ENCODE data around the gene CD247. TPM values are rescaled to one million over a fixed set of nuclear protein-coding genes. Genes with fewer than 3 reads are reported as not detected.

The CD247 gene
- total RNA-seq, 1 donor: not detected

GRCh38 chr1:167532964-167533824 lies 14.9 kb upstream of the CD247 start:
- H3K4me1 ChIP-seq (ENCODE audit: insufficient read depth, low read length): no peaks in the 10 kb centered on the region
- H3K9me3 ChIP-seq (ENCODE audit: low read depth, low read length): no peaks in the 10 kb centered on the region
- H3K36me3 ChIP-seq (ENCODE audit: insufficient read depth, low read length): no peaks in the 10 kb centered on the region
- H4K20me1 ChIP-seq (ENCODE audit: insufficient read depth, low read length): no peaks in the 10 kb centered on the region
- DNase-seq (ENCODE audit: insufficient read length, low spot score, missing footprints): no peak
- TF ChIP-seq CTCF (IDR thresholded peaks at IDR 0.05; ENCODE audit: extremely low read depth, low read depth, low read length): no peak
- no peak overlapping the region for H2AFZ ChIP-seq (ENCODE audit: low read length)
- H3K4me3 ChIP-seq (ENCODE audit: insufficient read depth, low read length): no peak overlapping the region
- H3K27me3 ChIP-seq (ENCODE audit: insufficient read depth, low read length): no peaks in the 10 kb centered on the region
- no peaks in the 10 kb centered on the region for H3K79me2 ChIP-seq (ENCODE audit: insufficient read depth, low read length)
- no peak overlapping the region for H3K27ac ChIP-seq (ENCODE audit: low read depth, low read length)
- H3K4me2 ChIP-seq (ENCODE audit: insufficient read depth, low read length): no peak overlapping the region

- Histone ChIP-seq H3K79me2 (ENCODE audit: insufficient read depth, low read length) (no peaks in the 10 kb centered on the region), H3K4me2 (ENCODE audit: insufficient read depth, low read length) (no peak overlapping the region), H3K9me3 (ENCODE audit: low read depth, low read length) (no peaks in the 10 kb centered on the region), H3K27me3 (ENCODE audit: insufficient read depth, low read length) (peaks cover 3% of the 10 kb centered on the region), H3K4me1 (ENCODE audit: insufficient read depth, low read length) (no peaks in the 10 kb centered on the region), H4K20me1 (ENCODE audit: insufficient read depth, low read length) (no peaks in the 10 kb centered on the region), H3K27ac (ENCODE audit: low read depth, low read length) (no peak overlapping the region), H3K36me3 (ENCODE audit: insufficient read depth, low read length) (no peaks in the 10 kb centered on the region), H2AFZ (ENCODE audit: low read length) (no peak overlapping the region), H3K4me3 (ENCODE audit: insufficient read depth, low read length) (no peak overlapping the region)
- no peak for TF ChIP-seq CTCF (IDR thresholded peaks at IDR 0.05; ENCODE audit: extremely low read depth, low read depth, low read length)
- DNase-seq (ENCODE audit: insufficient read length, low spot score, missing footprints): no peak
Observed at GRCh38 chr1:167532375-167532774, 14.0 kb upstream of the CD247 start.

GRCh38 chr1:167529829-167530474 lies 11.6 kb upstream of the CD247 start:
- Histone ChIP-seq H2AFZ (ENCODE audit: low read length) (no peak overlapping the region), H3K4me1 (ENCODE audit: insufficient read depth, low read length) (no peaks in the 10 kb centered on the region), H3K4me3 (ENCODE audit: insufficient read depth, low read length) (no peak overlapping the region), H4K20me1 (ENCODE audit: insufficient read depth, low read length) (no peaks in the 10 kb centered on the region), H3K4me2 (ENCODE audit: insufficient read depth, low read length) (no peak overlapping the region), H3K36me3 (ENCODE audit: insufficient read depth, low read length) (no peaks in the 10 kb centered on the region), H3K27ac (ENCODE audit: low read depth, low read length) (no peak overlapping the region), H3K79me2 (ENCODE audit: insufficient read depth, low read length) (no peaks in the 10 kb centered on the region), H3K27me3 (ENCODE audit: insufficient read depth, low read length) (peaks cover 6% of the 10 kb centered on the region), H3K9me3 (ENCODE audit: low read depth, low read length) (no peaks in the 10 kb centered on the region)
- DNase-seq (ENCODE audit: insufficient read length, low spot score, missing footprints): no peak
- no peak for TF ChIP-seq CTCF (IDR thresholded peaks at IDR 0.05; ENCODE audit: extremely low read depth, low read depth, low read length)

- Histone ChIP-seq H3K4me2 (ENCODE audit: insufficient read depth, low read length) (no peak overlapping the region), H4K20me1 (ENCODE audit: insufficient read depth, low read length) (no peaks in the 10 kb centered on the region), H2AFZ (ENCODE audit: low read length) (no peak overlapping the region), H3K4me1 (ENCODE audit: insufficient read depth, low read length) (no peaks in the 10 kb centered on the region), H3K79me2 (ENCODE audit: insufficient read depth, low read length) (no peaks in the 10 kb centered on the region), H3K36me3 (ENCODE audit: insufficient read depth, low read length) (no peaks in the 10 kb centered on the region), H3K9me3 (ENCODE audit: low read depth, low read length) (no peaks in the 10 kb centered on the region), H3K4me3 (ENCODE audit: insufficient read depth, low read length) (no peak overlapping the region), H3K27me3 (ENCODE audit: insufficient read depth, low read length) (peaks cover 6% of the 10 kb centered on the region), H3K27ac (ENCODE audit: low read depth, low read length) (no peak overlapping the region)
- no peak for DNase-seq (ENCODE audit: insufficient read length, low spot score, missing footprints)
- no peak for TF ChIP-seq CTCF (IDR thresholded peaks at IDR 0.05; ENCODE audit: extremely low read depth, low read depth, low read length)
Observed at GRCh38 chr1:167528057-167528728, 9.9 kb upstream of the CD247 start.

Measured in osteoblast (primary cell).